A549 (cell line): Measurements from ENCODE around the gene SDC3. TPM values are rescaled to one million over a fixed set of nuclear protein-coding genes. Genes with fewer than 3 reads are reported as not detected.
A peak's percentile ranks its signal among the peaks of the same experiment; 100 is the strongest.

ENCODE experiments used
- ATAC-seq, 2 experiments: fragments of 200-7000 bp in 1 of 2; fragments of >200 bp in 1 of 2; cut with Nextera tagmentation in 1 of 2; cut with Tn5 transposase in 1 of 2; 3 replicates each; pipeline versions ENCODE4 v1.8.0 to v1.9.1; 2018 to 2020; ENCODE audit warnings: mild to moderate bottlenecking in 1 of 2, moderate library complexity in 1 of 2
- CTCF ChIA-PET: fragments of 300-600 bp; sonication (Branson Sonifier 250); formaldehyde crosslinking; extraction: SDS; loops from one replicate; lab custom pipeline; 2021; ENCODE audit warnings: antibody characterized with exemption, inconsistent platforms; lab: Yijun Ruan, JAX
- POLR2A ChIA-PET: fragments of 350-600 bp; formaldehyde crosslinking; extraction: SDS; loops from one replicate; lab custom pipeline; 2021; ENCODE audit warnings: antibody characterized with exemption, inconsistent platforms; lab: Yijun Ruan, JAX
- DNase-seq, 2 experiments: peaks; one replicate each; pipeline versions ENCODE4 v3.0.0 to v3.0.0-alpha.2; 2011 to 2016; ENCODE audit warnings: low read depth in 1 of 2, low spot score in 1 of 2
- FAIRE-seq: peaks from 2 replicates; lab custom pipeline; 2011; peaks lifted over from hg19 to GRCh38; lab: Jason Lieb, UNC
- H3K27ac ChIP-seq, 2 experiments: fragments of >200 bp; sonication (Bioruptor Twin); formaldehyde crosslinking; 3 replicates each; pipeline ENCODE4 v1.5.1; 2016 to 2017
- H3K4me1 ChIP-seq: fragments of >200 bp; sonication (Bioruptor Twin); formaldehyde crosslinking; 3 replicates; pipeline ENCODE4 v1.6.1; 2016
- H3K4me2 ChIP-seq: fragments of >200 bp; sonication (Bioruptor Twin); formaldehyde crosslinking; 3 replicates; pipeline ENCODE4 v1.6.1; 2016
- H3K4me3 ChIP-seq: fragments of >200 bp; sonication (Bioruptor Twin); formaldehyde crosslinking; 3 replicates; pipeline ENCODE4 v1.5.1; 2016
- H3K9me3 ChIP-seq: fragments of >200 bp; sonication (Bioruptor Twin); formaldehyde crosslinking; 3 replicates; pipeline ENCODE4 v1.6.1; 2016
- CHD4 ChIP-seq: fragments of 200-600 bp; sonication (generic); IDR thresholded peaks from 2 replicates; pipeline ENCODE4 v1.6.1; 2016; ENCODE audit warnings: antibody characterized with exemption, mild to moderate bottlenecking, borderline replicate concordance
- CTCF ChIP-seq: fragments of >200 bp; sonication (Bioruptor Twin); formaldehyde crosslinking; IDR thresholded peaks from 3 replicates; pipeline ENCODE4 v1.5.1; 2016
- EHF ChIP-seq: fragments of 250-450 bp; sonication (Bioruptor Pico); IDR thresholded peaks from 2 replicates; pipeline ENCODE4 v1.5.0; 2020; ENCODE audit warnings: mild to moderate bottlenecking
- EP300 ChIP-seq, 2 experiments: fragments of >200 bp; sonication (Bioruptor Twin); formaldehyde crosslinking; IDR thresholded peaks; 2 replicates in 1 of 2; 3 replicates in 1 of 2; pipeline ENCODE4 v1.6.1; 2016 to 2017
- FOSL2 ChIP-seq, 2 experiments: fragments of 450-650 bp in 1 of 2; fragments of >200 bp in 1 of 2; sonication (Bioruptor Twin) in 1 of 2; formaldehyde crosslinking; IDR thresholded peaks; 2 replicates each; pipeline versions ENCODE4 v1.5.0 to v1.6.1; 2016 to 2020; ENCODE audit warnings: mild to moderate bottlenecking in 1 of 2, moderate library complexity in 1 of 2
- HEYL ChIP-seq: fragments of 250-450 bp; sonication (Bioruptor Pico); IDR thresholded peaks from 2 replicates; pipeline ENCODE4 v1.8.0; 2021; ENCODE audit warnings: mild to moderate bottlenecking, moderate library complexity
- HMGXB4 ChIP-seq: fragments of 250-450 bp; sonication (Bioruptor Pico); IDR thresholded peaks from 2 replicates; pipeline ENCODE4 v1.5.0; 2021; ENCODE audit warnings: mild to moderate bottlenecking, moderate library complexity, borderline replicate concordance
- JUN ChIP-seq, 2 experiments: fragments of >200 bp; sonication (Bioruptor Twin); formaldehyde crosslinking; IDR thresholded peaks; 2 replicates in 1 of 2; 3 replicates in 1 of 2; pipeline ENCODE4 v1.6.1; 2016 to 2017
- JUNB ChIP-seq: fragments of >200 bp; sonication (Bioruptor Twin); formaldehyde crosslinking; IDR thresholded peaks from 2 replicates; pipeline ENCODE4 v1.6.1; 2016
- MYC ChIP-seq: IDR thresholded peaks from 2 replicates; pipeline ENCODE4 v1.6.1; 2012; ENCODE audit warnings: mild to moderate bottlenecking, inconsistent platforms, low read length, improper control_type of control experiment, borderline replicate concordance
- POLR2AphosphoS2 ChIP-seq: conservative IDR thresholded peaks from 2 replicates; pipeline ENCODE4 v1.6.1; 2012; ENCODE audit warnings: low read length, improper control_type of control experiment, inconsistent platforms
- REST ChIP-seq: fragments of 200-600 bp; sonication (generic); IDR thresholded peaks from 2 replicates; pipeline ENCODE4 v1.6.1; 2016; ENCODE audit warnings: antibody characterized with exemption, mild to moderate bottlenecking, moderate library complexity
- RNF2 ChIP-seq: fragments of 200-600 bp; sonication (generic); IDR thresholded peaks from 2 replicates; pipeline ENCODE4 v1.6.1; 2016; ENCODE audit warnings: low read depth, mild to moderate bottlenecking, antibody characterized with exemption, moderate library complexity, borderline replicate concordance
- USF2 ChIP-seq: fragments of 450-650 bp; IDR thresholded peaks from 2 replicates; pipeline ENCODE4 v1.6.1; 2014; ENCODE audit warnings: antibody characterized with exemption
- ZFP36 ChIP-seq: fragments of 450-650 bp; IDR thresholded peaks from 2 replicates; pipeline ENCODE4 v1.6.1; 2014; ENCODE audit warnings: borderline replicate concordance; ENCODE audit not compliant: partially characterized antibody
- WGBS: methylation state at CpG from one replicate; pipeline ENCODE4 v1.1.6; 2017; ENCODE audit errors: missing lambda C conversion rate; 5-methylcytosine and 5-hydroxymethylcytosine counted together
- polyA plus RNA-seq, 4 experiments: library from polyadenylated mRNA; depleted of rRNA in 3 of 4; stranded (reverse); fragments of >200 nt; fragmentation: RNase III in 1 of 4; extraction: RNeasy Plus Mini Kit Qiagen cat#74134 plus additional on column Dnase treatment in 1 of 4; gene quantifications; 2 replicates in 3 of 4; 3 replicates in 1 of 4; pipeline ENCODE4 v1.2.3, GENCODE V29; 2011 to 2017

SDC3 gene
- polyA plus RNA-seq, 2 of the 4 experiments (the other 2 are of a cell fraction) = 2.0 to 8.9 TPM

GRCh38 chr1:30927448-30927847 lies 18.9 kb upstream of the SDC3 start:
- FAIRE-seq = no peak
- CTCF ChIA-PET = interaction anchor here (1.1 to 5.4 kb wide), 3 partner anchors 15 to 157 kb away, joined by 4 to 45 read pairs (median 19); no protein-coding TSS in a partner anchor
- POLR2A ChIA-PET = no interaction called here

GRCh38 chr1:30923597-30923996 lies 15.0 kb upstream of the SDC3 start:
- Histone ChIP-seq H3K4me3 (no peak overlapping the region), H3K9me3 (no peaks in the 10 kb centered on the region)
- ATAC-seq = no peak
- POLR2A ChIA-PET = no interaction called here
- TF ChIP-seq JUNB (no peak), ZFP36 (no peak), CHD4 (no peak), REST (no peak), CTCF (no peak), MYC (no peak), RNF2 (no peak), EP300 (IDR thresholded peaks at IDR 0.05) (no peak)
- TF ChIP-seq, all 56 proteins: peak for 0
- Histone ChIP-seq H3K4me2 (no peak overlapping the region), H3K4me1 (no peaks in the 10 kb centered on the region), H3K27ac (no peak overlapping the region)
- no peak for FAIRE-seq
- WGBS = 39% methylated on average over 1 of the region's 1 CpG
- DNase-seq = no peak
- CTCF ChIA-PET = interaction anchor here (1.9 to 5.7 kb wide), 4 partner anchors 12 to 205 kb away, joined by 4 to 45 read pairs (median 22); no protein-coding TSS in a partner anchor

More at GRCh38 chr1:30927448-30927847, 18.9 kb upstream of the SDC3 start:
- no peaks in the 10 kb centered on the region for H3K9me3 ChIP-seq
- ATAC-seq (no peak), DNase-seq (no peak)
- no peaks in the 10 kb centered on the region for H3K4me1 ChIP-seq
- H3K27ac ChIP-seq = no peak overlapping the region
- WGBS = 77% methylated on average over 3 of the region's 3 CpGs
- no peak overlapping the region for H3K4me2 ChIP-seq
- TF ChIP-seq HEYL (CRISPR knock-in tag) = no peak
- TF ChIP-seq JUN (IDR thresholded peaks at IDR 0.05) = no peak
- no peak for TF ChIP-seq HMGXB4 (CRISPR knock-in tag)
- no peak for TF ChIP-seq POLR2AphosphoS2
- TF ChIP-seq USF2 = no peak
- TF ChIP-seq EHF (CRISPR knock-in tag) = no peak
- no peak for TF ChIP-seq FOSL2 (IDR thresholded peaks at IDR 0.05)
- TF ChIP-seq FOSL2 (CRISPR knock-in tag; IDR thresholded peaks at IDR 0.05) = peak; percentile 42; the same call in 1 of the 2 replicates
- H3K4me3 ChIP-seq = no peak overlapping the region
